HG03521 (cell line): Measurements from ENCODE around the gene CD300H.
"Not testable (repeated sequence)": the region's sequence is repeated elsewhere in the genome, so short reads cannot be mapped to it uniquely, and the experiment has no call there.

Source experiments
- ATAC-seq: cut with Tn5 transposase; IDR thresholded peaks from one replicate; pipeline ENCODE4 v1.9.1; 2021; ENCODE audit warnings: mild to moderate bottlenecking, moderate library complexity; ENCODE audit not compliant: unreplicated experiment

Gene CD300H

GRCh38 chr17:74528491-74529199, 38.7 kb downstream of the CD300H start:
- peak; percentile 80 for ATAC-seq

- ATAC-seq = no peak
Measured at GRCh38 chr17:74527756-74528155, 39.6 kb downstream of the CD300H start.

GRCh38 chr17:74527081-74527480, 40.2 kb downstream of the CD300H start:
- ATAC-seq = no peak

- no peak for ATAC-seq
Measured at GRCh38 chr17:74526681-74527080, 40.6 kb downstream of the CD300H start.

DNA sequence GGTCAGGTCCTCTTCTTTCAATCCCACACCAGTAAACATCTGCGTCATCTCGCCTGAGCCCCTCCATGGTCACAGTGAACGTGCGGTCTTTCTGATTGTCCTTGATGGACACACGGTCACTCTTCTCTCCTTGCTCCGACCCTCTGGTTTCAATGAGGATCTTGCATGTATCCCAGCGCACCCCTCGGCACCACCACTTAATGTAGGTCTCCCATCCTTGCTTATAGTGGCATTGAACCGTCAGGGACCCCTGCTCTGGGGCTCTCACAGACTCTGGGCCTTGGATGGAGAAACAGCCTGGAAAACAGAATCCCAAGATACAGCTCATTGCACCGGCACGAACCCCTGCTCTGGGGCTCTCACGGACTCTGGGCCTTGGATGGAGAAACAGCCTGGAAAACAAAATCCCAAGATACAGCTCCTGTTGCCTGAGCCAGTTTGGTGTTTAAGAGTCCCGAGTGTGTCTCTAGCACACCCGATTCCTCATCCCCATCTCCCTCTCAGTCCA, 41.5 kb downstream of the CD300H start:
- no peak for ATAC-seq

GRCh38 chr17:74525465-74525725, 41.9 kb downstream of the CD300H start:
- ATAC-seq = no peak

DNA sequence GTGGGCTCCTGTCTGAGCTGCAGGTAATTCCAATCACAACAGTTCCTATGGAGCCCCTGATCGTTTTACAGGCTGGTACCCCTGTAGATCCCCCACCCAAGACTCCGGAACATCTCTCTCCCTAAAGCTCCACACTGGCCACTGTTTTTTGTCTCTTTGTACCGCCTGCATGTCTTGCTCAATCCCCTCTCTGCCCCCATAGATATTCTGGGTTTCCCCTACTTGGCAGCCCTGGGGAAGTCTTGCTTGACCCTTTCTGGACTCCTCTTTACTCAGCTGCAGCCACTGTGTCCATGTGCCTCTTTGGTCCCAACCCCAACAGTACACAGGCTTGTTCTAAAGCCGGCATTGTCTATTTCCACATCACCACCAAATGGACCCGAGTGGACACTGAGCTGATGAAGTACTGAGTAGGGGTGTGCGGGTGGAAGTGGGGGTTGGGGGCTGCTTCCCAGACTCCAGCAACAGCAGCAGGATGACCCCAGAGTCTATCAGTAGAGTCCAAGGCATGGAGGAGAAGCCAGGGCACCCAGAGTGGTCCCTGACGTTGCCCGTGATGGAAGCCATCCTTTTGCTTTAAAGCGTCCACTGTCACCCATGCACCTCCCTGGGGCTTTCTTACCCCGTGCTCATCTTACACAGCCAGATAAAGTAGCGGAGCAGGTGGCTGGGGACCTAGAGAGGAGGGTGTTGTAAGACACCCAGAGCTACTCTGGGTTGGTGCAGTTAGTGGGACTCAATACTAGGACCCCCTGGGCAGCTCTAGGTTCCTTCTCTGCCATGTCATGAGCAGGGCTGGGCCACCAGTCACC, 42.5 kb downstream of the CD300H start:
- ATAC-seq = no peak

GRCh38 chr17:74523308-74523707, 44.0 kb downstream of the CD300H start:
- no peak for ATAC-seq

DNA sequence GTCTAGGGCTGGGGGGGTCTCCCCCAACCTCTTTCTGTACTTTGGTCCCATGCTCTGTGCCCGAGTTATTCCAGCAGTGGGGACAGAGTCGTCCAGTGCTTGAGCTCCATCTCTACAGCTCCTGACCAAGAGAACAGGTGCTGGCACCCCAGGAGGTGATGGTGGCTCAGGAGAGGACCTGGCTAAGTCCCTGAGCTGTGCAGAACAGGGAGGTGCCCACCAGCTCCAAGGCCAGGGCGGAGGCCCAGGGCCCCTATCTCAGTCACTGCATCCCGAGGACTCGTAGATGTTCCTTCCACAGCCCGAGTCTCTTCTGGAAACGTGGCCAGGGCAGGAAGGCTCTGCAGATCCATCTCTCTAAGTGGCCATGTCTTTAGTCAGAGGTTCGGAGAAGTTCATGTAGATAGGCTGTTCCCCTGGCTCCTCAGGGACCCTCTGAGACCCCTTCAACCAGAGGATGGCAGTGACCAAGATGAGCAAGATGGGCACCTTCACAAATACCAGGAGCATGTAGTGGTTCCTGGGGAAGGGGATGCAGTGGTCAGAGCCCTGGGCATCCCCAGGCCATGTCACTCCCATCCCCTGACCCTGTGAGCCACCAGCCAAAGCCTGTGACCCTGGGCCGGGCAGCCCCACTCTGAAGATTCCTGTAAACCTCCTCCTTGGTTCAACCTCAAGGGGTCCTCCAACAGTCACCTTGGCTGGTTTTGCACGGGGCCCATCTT, 44.8 kb downstream of the CD300H start:
- no peak for ATAC-seq

DNA sequence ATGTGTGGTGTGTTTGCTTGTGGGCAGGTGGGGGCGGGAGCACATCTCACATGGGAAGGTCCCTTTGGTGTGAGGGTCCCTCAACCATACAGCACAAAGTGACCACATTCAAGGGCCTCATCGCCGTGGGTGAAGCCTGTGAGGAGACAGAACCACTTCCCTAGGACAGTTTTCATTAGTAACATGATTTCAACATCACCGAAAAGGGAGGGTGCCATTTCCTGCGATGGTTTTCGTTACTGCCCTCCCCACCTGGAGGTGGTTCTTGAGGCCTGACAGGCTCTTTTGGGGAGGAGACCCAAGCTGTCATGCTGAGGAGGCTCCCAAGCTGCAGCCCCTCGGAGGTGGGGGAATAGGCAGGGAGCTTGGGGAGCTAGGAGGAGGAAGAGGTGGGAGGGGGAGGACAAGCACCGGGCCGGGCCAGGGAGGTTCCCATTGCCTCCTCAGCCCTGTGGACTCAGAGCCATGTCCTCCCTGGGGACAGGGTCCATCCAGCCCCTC, 45.6 kb downstream of the CD300H start:
- ATAC-seq = no peak

DNA sequence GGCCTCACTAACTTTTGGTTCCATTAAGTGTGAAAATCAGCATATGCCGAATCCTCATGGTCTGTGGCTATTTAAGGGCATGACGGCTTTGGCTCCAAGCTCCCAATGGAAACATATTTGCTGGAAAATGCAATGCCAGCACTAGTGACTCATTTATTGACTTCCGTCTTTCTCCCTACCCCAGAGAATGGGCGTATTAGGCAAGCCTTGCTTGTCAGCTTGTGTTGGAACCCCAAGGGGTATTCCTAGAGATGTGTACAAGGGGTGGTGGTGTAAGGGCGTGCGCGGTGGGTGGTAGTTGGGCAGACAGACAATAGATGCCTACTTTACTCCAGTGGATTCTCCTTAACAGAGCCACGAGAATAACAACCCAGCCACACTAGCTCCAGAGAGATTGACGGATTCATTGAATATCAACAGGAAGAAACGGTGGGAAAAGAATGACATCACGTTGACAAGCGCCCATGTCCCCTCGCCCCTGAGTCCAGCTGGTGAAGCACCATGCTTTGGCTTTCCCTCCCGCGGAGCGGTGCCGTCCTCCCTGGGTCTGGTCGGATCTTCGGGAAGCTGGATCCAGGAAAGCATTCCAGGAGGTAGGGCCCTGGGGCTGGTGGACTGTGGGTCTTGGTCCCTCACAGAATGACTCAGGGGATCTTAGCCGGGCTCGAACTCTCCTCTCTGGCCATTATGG, 46.4 kb downstream of the CD300H start:
- no peak for ATAC-seq

- ATAC-seq = no peak
Measured at GRCh38 chr17:74520016-74520434, 47.3 kb downstream of the CD300H start.

DNA sequence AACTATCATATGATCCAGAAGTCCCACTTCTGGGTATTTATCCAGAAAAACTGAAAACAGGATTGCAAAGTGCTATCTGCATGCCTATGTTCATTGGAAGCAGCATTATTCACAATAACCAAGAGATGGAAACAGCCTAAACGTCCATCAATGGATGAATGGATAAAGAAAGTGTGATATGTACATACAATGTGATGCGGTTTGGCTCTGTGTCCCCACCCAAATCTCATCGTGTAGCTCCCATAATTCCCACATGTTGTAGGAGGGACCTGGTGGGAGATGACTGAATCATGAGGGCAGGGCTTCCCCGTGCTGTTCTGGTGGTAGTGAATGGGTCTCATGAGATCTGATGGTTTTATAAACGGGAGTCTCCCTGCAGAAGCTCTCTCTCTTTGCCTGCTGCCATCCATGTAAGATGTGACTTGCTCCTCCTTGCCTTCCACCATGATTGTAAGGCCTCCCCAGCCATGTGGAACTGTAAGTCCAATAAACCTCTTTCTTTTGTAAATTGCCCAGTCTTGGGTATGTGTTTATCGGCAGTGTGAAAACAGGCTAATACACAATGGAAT, 48.8 kb downstream of the CD300H start:
- ATAC-seq = not testable (repeated sequence)

GRCh38 chr17:74516561-74517328, 50.6 kb downstream of the CD300H start:
- no peak for ATAC-seq

DNA sequence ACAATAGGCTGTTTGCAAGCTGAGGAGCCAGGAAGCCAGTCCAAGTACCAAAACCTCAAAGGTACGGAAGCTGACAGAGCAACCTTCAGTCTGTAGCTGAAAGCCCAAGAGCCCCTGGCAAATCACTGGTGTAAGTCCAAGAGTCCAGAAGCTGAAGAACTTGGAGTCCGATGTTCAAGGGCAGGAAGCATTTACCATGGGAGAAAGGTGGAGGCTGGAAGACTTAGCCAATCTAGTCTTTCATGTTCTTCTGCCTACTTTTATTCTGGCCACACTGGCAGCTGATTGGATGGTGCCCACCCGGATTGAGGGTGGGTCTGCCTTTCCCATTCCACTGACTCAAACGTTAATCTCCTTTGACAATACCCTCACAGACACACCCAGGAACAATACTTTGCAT, 51.4 kb downstream of the CD300H start:
- ATAC-seq = no peak

- no peak for ATAC-seq
Measured at GRCh38 chr17:74514632-74515334, 52.5 kb downstream of the CD300H start.

DNA sequence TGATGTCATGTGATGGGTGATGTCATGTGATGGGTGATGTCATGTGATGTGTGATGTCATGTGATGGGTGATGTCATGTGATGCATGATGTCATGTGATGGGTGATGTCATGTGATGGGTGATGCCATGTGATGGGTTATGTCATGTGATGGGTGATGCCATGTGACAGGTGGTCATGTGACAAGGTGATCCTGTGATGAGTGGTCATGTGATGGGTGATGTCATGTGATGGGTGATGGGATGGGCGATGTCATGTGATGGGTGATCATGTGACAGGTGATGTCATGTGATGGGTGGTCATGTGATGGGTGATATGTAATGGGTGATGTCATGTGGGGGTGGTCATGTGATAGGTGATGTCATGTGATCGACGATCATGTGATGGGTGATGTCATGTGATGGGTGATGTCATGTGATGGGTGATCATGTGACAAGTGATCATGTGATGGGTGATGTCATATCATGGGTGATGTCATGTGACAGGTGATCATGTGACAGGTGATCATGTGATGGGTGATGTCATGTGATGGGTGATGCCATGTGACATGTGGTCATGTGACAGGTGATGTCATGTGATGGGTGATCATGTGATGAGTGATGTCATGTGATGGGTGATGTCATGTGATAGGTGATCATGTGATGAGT, 53.2 kb downstream of the CD300H start:
- ATAC-seq = no peak

- ATAC-seq = no peak
Measured at GRCh38 chr17:74512624-74513091, 54.7 kb downstream of the CD300H start.

DNA sequence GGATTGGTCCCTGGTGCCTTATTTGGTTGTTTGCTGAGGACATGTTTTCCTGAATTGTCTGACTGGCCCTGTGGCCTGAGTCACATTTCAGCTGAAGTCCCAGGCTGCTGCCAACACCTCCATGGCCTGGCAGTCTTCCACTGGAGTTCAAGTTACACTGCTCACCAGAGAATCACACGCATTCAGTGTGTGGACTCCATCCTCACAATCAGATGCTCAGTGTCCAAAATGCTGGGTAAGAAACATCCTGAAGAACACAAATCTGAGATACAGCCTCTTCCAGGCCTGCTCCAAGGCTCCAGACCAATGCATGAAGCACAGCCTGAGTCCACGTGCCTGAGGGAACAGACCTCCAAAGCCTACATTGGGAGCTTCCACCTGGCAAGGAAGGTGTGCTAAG, 55.3 kb downstream of the CD300H start:
- no peak for ATAC-seq
